ENCODE measurements around the gene DNALI1. TPM values are rescaled to one million over a fixed set of nuclear protein-coding genes. Genes with fewer than 3 reads are reported as not detected.
A peak's percentile ranks its signal among the peaks of the same experiment; 100 is the strongest.

Gene DNALI1
- total and polyA plus RNA-seq, 2 of the 4 experiments (the other 2 are of a cell fraction), result 9.1 to 10.1 TPM

DNA sequence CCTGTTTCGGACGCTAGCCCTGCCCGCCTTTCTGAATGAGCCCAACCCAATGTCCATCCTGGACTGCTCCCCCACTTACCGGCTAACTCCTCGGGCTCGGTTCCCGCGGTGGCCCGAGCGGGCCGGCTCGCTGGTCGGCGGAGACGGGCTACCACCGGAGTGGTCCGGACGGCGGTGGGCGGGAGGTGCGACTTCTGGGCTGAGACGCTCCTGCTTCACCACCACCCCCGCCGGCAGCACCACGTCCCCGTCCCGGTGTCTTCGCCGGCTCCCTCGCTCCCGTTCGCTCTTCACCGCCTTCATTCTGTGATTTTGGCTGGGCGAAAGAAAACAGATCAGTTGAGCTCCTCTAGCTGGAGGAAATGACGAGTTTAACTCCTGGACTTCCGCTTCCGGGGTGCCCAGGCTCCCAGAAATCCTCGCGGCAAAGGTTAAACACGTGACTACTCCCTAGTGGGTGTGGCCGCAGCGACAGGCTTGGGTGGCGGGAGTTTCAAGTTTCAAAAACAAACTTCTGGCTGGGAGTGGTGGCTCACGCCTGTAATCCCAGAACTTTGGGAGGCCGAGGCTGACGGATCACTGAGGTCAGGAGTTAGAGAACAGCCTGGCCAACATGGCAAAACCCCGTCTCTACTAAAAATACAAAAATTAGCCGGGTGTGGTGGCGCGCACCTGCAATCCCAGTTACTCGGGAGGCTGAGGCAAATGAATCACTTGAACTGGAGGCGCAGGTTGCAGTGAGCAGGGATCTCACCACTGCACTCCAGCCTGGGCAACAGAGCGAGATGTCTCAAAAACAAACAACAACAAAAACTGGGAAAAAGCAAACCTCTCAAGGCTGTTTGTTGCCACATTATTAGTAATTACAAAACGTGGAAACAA is 2.6 kb upstream of the DNALI1 start, which contains the start of gene SNIP1:
TSS of gene SNIP1 (minus strand) at position 367 of the 882 bp plus-strand sequence. CDS start at position 303, 64 bp downstream.
- Histone ChIP-seq H2BK20ac (ENCODE audit: low read depth, low read length) (no peak within 1 kb of the TSS), H3K9ac (ENCODE audit: low read depth, low read length) (peak within 1 kb of the TSS; percentile 78), H4K5ac (ENCODE audit: low read depth, low read length) (peak within 1 kb of the TSS; percentile 53), H3K14ac (replicated peaks; ENCODE audit: low read depth, low read length) (peak within 1 kb of the TSS; percentile 39), H3K27ac (ENCODE audit: insufficient read depth, low read length) (peak within 1 kb of the TSS; percentile 70), H4K91ac (ENCODE audit: insufficient read depth, low read depth, low read length) (peak within 1 kb of the TSS; percentile 53), H3K9me3 (ENCODE audit: control insufficient read depth, insufficient read depth, low read length) (no peaks in the 10 kb centered on the region), H2BK15ac (ENCODE audit: low read depth, low read length) (no peak within 1 kb of the TSS), H3K4me2 (ENCODE audit: low read depth, low read length) (peak within 1 kb of the TSS; percentile 99), H3K23ac (ENCODE audit: low read depth, low read length) (peak within 1 kb of the TSS; percentile 22), H3K36me3 (ENCODE audit: control insufficient read depth, insufficient read depth, low read length) (peaks cover 10% of the 10 kb centered on the region), H2BK120ac (ENCODE audit: low read depth, low read length) (peak within 1 kb of the TSS; percentile 42; the same call in 1 of the 2 replicates), H3K4ac (ENCODE audit: low read depth, low read length) (peak within 1 kb of the TSS; percentile 74), H3K56ac (ENCODE audit: extremely low read depth, insufficient read depth, low read length) (no peak within 1 kb of the TSS), H3K27me3 (ENCODE audit: control insufficient read depth, insufficient read depth, low read length) (no peaks in the 10 kb centered on the region), H2BK5ac (ENCODE audit: low read depth, low read length, poor library complexity, severe bottlenecking) (peak within 1 kb of the TSS; percentile 61), H2AK5ac (ENCODE audit: low read depth, low read length) (peak within 1 kb of the TSS; percentile 62), H2AK9ac (replicated peaks; ENCODE audit: low read depth, low read length, poor library complexity) (peak within 1 kb of the TSS; percentile 7), H3K18ac (ENCODE audit: low read depth, low read length) (no peak within 1 kb of the TSS), H4K8ac (ENCODE audit: low read depth in 2 of 2, low read length in 2 of 2) (peak within 1 kb of the TSS; percentile 68 to 87), H3K4me3 (ENCODE audit: insufficient read depth, low read depth, low read length) (peak within 1 kb of the TSS; percentile 88), H3K9me1 (ENCODE audit: insufficient read depth, low read length) (peaks cover 4% of the 10 kb centered on the region; the same call in 1 of the 2 replicates), H3K4me1 (ENCODE audit: control insufficient read depth, insufficient read depth, low read length) (peaks cover 3% of the 10 kb centered on the region), H3K79me1 (ENCODE audit: low read depth in 1 of 2, low read length in 2 of 2) (peaks cover 9 to 28% of the 10 kb centered on the region in 2 experiments; a peak in 3 of 4 replicates), H4K20me1 (ENCODE audit: insufficient read depth, low read length) (peaks cover 16% of the 10 kb centered on the region; the same call in 1 of the 2 replicates), H2AFZ (replicated peaks; ENCODE audit: low read length, poor library complexity) (peak within 1 kb of the TSS; percentile 91)
- intact Hi-C loops (cut with micrococcal nuclease), result no loop called here
- ChIA-PET POLR2A (ENCODE audit: unreplicated experiment) (no interaction called here), CTCF (no interaction called here)
- dilution Hi-C loops (cut with HindIII; ENCODE audit: low sequenced_read_pairs, unreplicated experiment), result no loop called here
- 18% methylated on average over 26 of the region's 54 CpGs; no CpG with 5 or more reads in 1 of the 2 experiments for WGBS, 2 experiments (ENCODE audit: extremely low coverage in 2 of 2, insufficient read length in 1 of 2)
- BruUV-seq (replicated peaks), result no TSS peak
- ATAC-seq (ENCODE audit: low read depth) (peak; percentile 71), DNase-seq (peak; percentile 88)
- in situ Hi-C loops (cut with MboI; ENCODE audit: low sequenced_read_pairs), result no loop called here
- TF ChIP-seq, protein P1, sequence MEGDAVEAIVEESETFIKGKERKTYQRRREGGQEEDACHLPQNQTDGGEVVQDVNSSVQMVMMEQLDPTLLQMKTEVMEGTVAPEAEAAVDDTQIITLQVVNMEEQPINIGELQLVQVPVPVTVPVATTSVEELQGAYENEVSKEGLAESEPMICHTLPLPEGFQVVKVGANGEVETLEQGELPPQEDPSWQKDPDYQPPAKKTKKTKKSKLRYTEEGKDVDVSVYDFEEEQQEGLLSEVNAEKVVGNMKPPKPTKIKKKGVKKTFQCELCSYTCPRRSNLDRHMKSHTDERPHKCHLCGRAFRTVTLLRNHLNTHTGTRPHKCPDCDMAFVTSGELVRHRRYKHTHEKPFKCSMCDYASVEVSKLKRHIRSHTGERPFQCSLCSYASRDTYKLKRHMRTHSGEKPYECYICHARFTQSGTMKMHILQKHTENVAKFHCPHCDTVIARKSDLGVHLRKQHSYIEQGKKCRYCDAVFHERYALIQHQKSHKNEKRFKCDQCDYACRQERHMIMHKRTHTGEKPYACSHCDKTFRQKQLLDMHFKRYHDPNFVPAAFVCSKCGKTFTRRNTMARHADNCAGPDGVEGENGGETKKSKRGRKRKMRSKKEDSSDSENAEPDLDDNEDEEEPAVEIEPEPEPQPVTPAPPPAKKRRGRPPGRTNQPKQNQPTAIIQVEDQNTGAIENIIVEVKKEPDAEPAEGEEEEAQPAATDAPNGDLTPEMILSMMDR (conservative IDR thresholded peaks at IDR 0.05; ENCODE audit: low read depth, low read length), result no peak
- TF ChIP-seq MAFK (IDR thresholded peaks at IDR 0.05; ENCODE audit: low read depth, low read length), result no peak
- TF ChIP-seq RCOR1 (IDR thresholded peaks at IDR 0.05; ENCODE audit: insufficient replicate concordance, low read length), result no peak
- peak; percentile 94 for TF ChIP-seq POLR2A (IDR thresholded peaks at IDR 0.05; ENCODE audit: low read depth, low read length)
- TF ChIP-seq MXI1 (IDR thresholded peaks at IDR 0.05; ENCODE audit: borderline replicate concordance, low read depth, low read length), result peak; percentile 79
- no peak for TF ChIP-seq NFE2L2 (IDR thresholded peaks at IDR 0.05; ENCODE audit: low read depth, low read length)
- TF ChIP-seq MAZ (IDR thresholded peaks at IDR 0.05; ENCODE audit: borderline replicate concordance, low read depth, low read length), result peak; percentile 8; the same call in 1 of the 2 replicates
- no peak for TF ChIP-seq CEBPB (IDR thresholded peaks at IDR 0.05; ENCODE audit: low read depth, low read length)
- TF ChIP-seq, protein P2, sequence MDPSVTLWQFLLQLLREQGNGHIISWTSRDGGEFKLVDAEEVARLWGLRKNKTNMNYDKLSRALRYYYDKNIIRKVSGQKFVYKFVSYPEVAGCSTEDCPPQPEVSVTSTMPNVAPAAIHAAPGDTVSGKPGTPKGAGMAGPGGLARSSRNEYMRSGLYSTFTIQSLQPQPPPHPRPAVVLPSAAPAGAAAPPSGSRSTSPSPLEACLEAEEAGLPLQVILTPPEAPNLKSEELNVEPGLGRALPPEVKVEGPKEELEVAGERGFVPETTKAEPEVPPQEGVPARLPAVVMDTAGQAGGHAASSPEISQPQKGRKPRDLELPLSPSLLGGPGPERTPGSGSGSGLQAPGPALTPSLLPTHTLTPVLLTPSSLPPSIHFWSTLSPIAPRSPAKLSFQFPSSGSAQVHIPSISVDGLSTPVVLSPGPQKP (IDR thresholded peaks at IDR 0.05; ENCODE audit: borderline replicate concordance, low read depth, low read length), result peak; percentile 32; the same call in 1 of the 2 replicates
- TF ChIP-seq SMC3 (IDR thresholded peaks at IDR 0.05; ENCODE audit: low read depth, low read length), result no peak
- TF ChIP-seq FOS (IDR thresholded peaks at IDR 0.05; ENCODE audit: low read depth, low read length), result 0 out of 2 replicates have a peak, but pooled peaks have one; percentile 6
- TF ChIP-seq, protein P3, sequence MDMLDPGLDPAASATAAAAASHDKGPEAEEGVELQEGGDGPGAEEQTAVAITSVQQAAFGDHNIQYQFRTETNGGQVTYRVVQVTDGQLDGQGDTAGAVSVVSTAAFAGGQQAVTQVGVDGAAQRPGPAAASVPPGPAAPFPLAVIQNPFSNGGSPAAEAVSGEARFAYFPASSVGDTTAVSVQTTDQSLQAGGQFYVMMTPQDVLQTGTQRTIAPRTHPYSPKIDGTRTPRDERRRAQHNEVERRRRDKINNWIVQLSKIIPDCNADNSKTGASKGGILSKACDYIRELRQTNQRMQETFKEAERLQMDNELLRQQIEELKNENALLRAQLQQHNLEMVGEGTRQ (IDR thresholded peaks at IDR 0.05; ENCODE audit: low read depth, low read length), result peak; percentile 94
- TF ChIP-seq RFX5 (IDR thresholded peaks at IDR 0.05; ENCODE audit: low read depth, low read length), result no peak

Measured in IMR-90 (cell line).